HG02885 (cell line): ENCODE results near the gene HYAL2.
A peak's percentile ranks its signal among the peaks of the same experiment; 100 is the strongest.
"Not testable (repeated sequence)": the region's sequence is repeated elsewhere in the genome, so short reads cannot be mapped to it uniquely, and the experiment has no call there.

Experiments used
- ATAC-seq: cut with Tn5 transposase; IDR thresholded peaks from one replicate; pipeline ENCODE4 v1.9.1; 2021; ENCODE audit warnings: mild to moderate bottlenecking; ENCODE audit not compliant: unreplicated experiment, poor library complexity

The HYAL2 gene

GRCh38 chr3:50274371-50275104, 48.0 kb downstream of the HYAL2 start:
- no peak for ATAC-seq

- ATAC-seq: no peak
These were observed 48.9 kb downstream of the HYAL2 start for GRCh38 chr3:50273689-50274065.

- peak; percentile 86 for ATAC-seq
These were observed 49.4 kb downstream of the HYAL2 start for GRCh38 chr3:50272911-50273688.

GRCh38 chr3:50272538-50272910, 50.0 kb downstream of the HYAL2 start:
- not testable (repeated sequence) for ATAC-seq

- ATAC-seq: no peak
These were observed 51.1 kb downstream of the HYAL2 start for GRCh38 chr3:50271314-50271936.

GRCh38 chr3:50270422-50271224, 51.9 kb downstream of the HYAL2 start:
- no peak for ATAC-seq

- ATAC-seq: no peak
These were observed 52.5 kb downstream of the HYAL2 start for GRCh38 chr3:50269977-50270413.

- no peak for ATAC-seq
These were observed 53.1 kb downstream of the HYAL2 start for GRCh38 chr3:50269460-50269859.

- no peak for ATAC-seq
These were observed 53.7 kb downstream of the HYAL2 start, which contains the start of gene SEMA3B for GRCh38 chr3:50268703-50269451. TSS of gene SEMA3B (plus strand) at chr3:50269147. CDS start at chr3:50269241, 94 bp downstream.

- no peak for ATAC-seq
These were observed 54.3 kb downstream of the HYAL2 start for GRCh38 chr3:50268276-50268675.
